ENCODE data around the gene HTRA3. TPM values are rescaled to one million over a fixed set of nuclear protein-coding genes. Genes with fewer than 3 reads are reported as not detected.

HTRA3 gene
- total RNA-seq, 4 donors from 2014 or later: 56.1 to 82.2 (median 67.2) TPM

DNA sequence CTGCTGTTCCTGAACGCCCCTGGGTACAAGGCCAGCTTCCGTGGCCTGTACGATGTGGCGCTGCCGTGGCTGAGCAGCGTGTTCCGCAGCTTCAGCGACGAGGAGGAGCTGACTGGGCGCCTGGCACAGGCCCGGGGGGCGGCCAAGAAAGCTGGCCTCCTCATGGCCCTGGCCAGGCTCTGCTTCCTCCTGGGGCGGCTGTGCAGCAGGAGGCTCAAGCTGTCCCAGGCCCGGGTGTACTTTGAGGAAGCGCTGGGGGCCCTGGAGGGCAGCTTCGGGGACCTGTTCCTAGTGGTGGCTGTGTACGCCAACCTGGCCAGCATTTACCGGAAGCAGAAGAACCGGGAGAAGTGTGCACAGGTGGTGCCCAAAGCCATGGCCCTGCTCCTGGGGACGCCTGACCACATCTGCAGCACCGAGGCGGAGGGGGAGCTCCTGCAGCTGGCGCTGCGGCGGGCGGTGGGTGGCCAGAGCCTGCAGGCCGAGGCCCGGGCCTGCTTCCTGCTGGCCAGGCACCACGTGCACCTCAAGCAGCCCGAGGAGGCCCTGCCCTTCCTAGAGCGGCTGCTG lies 42.3 kb upstream of the HTRA3 start:
- intact Hi-C loops (cut with DNase I): no loop called here
- Histone ChIP-seq H3K4me3 (no peak overlapping the region), H3K9me3 (no peaks in the 10 kb centered on the region), H3K36me3 (peaks cover 0 to 63% (median 22%) of the 10 kb centered on the region in 4 donors), H3K27me3 (no peaks in the 10 kb centered on the region), H3K27ac (replicated peaks in 1 of 4) (no peak overlapping the region), H3K4me1 (peaks cover 13 to 27% (median 18%) of the 10 kb centered on the region in 4 donors)
- no peak for DNase-seq (ENCODE audit: extremely low spot score)
- TF ChIP-seq, protein P1, sequence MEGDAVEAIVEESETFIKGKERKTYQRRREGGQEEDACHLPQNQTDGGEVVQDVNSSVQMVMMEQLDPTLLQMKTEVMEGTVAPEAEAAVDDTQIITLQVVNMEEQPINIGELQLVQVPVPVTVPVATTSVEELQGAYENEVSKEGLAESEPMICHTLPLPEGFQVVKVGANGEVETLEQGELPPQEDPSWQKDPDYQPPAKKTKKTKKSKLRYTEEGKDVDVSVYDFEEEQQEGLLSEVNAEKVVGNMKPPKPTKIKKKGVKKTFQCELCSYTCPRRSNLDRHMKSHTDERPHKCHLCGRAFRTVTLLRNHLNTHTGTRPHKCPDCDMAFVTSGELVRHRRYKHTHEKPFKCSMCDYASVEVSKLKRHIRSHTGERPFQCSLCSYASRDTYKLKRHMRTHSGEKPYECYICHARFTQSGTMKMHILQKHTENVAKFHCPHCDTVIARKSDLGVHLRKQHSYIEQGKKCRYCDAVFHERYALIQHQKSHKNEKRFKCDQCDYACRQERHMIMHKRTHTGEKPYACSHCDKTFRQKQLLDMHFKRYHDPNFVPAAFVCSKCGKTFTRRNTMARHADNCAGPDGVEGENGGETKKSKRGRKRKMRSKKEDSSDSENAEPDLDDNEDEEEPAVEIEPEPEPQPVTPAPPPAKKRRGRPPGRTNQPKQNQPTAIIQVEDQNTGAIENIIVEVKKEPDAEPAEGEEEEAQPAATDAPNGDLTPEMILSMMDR (IDR thresholded peaks at IDR 0.05): no peak
- WGBS: 87% methylated on average over 23 of the region's 31 CpGs

DNA sequence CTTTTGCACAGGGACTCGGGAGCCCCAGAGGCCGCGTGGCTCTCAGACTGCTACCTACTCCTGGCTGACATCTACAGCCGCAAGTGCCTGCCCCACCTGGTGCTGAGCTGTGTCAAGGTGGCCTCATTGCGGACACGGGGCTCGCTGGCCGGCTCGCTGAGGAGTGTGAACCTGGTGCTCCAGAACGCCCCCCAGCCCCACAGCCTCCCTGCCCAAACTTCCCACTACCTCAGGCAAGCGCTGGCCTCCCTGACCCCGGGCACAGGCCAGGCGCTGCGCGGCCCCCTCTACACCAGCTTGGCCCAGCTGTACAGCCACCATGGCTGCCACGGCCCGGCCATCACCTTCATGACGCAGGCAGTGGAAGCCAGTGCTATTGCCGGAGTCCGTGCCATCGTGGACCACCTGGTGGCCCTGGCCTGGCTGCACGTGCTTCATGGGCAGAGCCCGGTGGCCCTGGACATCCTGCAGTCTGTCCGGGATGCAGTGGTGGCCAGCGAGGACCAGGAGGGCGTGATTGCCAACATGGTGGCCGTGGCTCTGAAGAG lies 41.7 kb upstream of the HTRA3 start:
- no peak for DNase-seq (ENCODE audit: extremely low spot score)
- no peak overlapping the region for H3K4me3 ChIP-seq
- intact Hi-C loops (cut with DNase I): no loop called here
- H3K9me3 ChIP-seq: no peaks in the 10 kb centered on the region
- TF ChIP-seq POLR2AphosphoS5 (IDR thresholded peaks at IDR 0.05) (no peak), EP300 (IDR thresholded peaks at IDR 0.05) (no peak), POLR2A (IDR thresholded peaks at IDR 0.05; ENCODE audit: low read depth) (no peak)
- TF ChIP-seq, protein P1 (IDR thresholded peaks at IDR 0.05): no peak
- peaks cover 13 to 27% (median 18%) of the 10 kb centered on the region in 4 donors for H3K4me1 ChIP-seq
- no peak overlapping the region for H3K27ac ChIP-seq (replicated peaks in 1 of 4)
- WGBS: 97% methylated on average over 12 of the region's 27 CpGs
- H3K36me3 ChIP-seq: peaks cover 0 to 65% (median 22%) of the 10 kb centered on the region in 4 donors
- no peaks in the 10 kb centered on the region for H3K27me3 ChIP-seq

DNA sequence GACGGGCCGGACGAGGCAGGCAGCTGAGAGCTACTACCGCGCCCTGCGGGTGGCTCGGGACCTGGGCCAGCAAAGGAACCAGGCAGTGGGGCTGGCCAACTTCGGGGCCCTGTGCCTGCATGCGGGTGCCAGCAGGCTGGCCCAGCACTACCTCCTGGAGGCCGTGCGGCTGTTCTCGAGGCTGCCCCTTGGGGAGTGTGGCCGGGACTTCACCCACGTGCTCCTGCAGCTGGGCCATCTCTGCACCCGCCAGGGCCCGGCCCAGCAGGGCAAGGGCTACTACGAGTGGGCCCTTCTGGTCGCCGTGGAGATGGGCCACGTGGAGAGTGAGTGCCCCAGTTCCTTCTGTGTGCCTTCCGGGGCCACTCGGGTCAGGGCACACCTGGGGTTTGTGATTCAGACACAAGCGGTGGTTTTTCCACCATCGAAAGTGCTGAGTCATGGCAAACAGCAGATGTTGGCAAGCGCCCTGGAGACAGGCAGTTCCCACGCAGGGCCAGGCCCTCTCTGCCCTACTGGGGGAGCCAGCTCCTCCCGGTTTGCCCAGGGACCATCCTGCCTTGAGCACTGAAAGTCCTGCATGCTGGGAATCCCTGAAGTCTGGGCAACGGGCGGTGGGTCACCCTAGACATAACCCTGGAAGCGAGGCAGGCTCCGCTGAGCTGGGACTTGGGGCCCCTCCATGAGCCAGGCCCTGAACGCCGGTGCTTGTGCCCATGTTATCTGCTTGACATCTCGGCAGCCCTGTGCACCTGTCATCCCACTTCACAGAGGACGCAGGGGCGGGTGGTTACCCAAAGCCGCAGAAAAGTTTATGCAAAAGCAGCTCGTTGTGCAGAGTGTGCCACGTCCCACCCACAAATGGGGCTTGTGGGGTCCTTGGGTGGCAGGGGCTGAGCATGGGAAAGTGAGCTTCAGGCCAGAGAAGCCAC lies 41.0 kb upstream of the HTRA3 start:
- no peak overlapping the region for H3K27ac ChIP-seq (replicated peaks in 1 of 4)
- 53% methylated on average over 13 of the region's 39 CpGs for WGBS
- H3K4me1 ChIP-seq: peaks cover 13 to 27% (median 18%) of the 10 kb centered on the region in 4 donors
- no peaks in the 10 kb centered on the region for H3K9me3 ChIP-seq
- no peak for DNase-seq (ENCODE audit: extremely low spot score)
- TF ChIP-seq POLR2A (IDR thresholded peaks at IDR 0.05; ENCODE audit: low read depth) (no peak), POLR2AphosphoS5 (IDR thresholded peaks at IDR 0.05) (peak in 1 of 2 donors; percentile 62)
- TF ChIP-seq, protein P1 (IDR thresholded peaks at IDR 0.05): no peak
- intact Hi-C loops (cut with DNase I): no loop called here
- H3K36me3 ChIP-seq: peaks cover 0 to 65% (median 22%) of the 10 kb centered on the region in 4 donors
- H3K27me3 ChIP-seq: no peaks in the 10 kb centered on the region
- H3K4me3 ChIP-seq: no peak overlapping the region

DNA sequence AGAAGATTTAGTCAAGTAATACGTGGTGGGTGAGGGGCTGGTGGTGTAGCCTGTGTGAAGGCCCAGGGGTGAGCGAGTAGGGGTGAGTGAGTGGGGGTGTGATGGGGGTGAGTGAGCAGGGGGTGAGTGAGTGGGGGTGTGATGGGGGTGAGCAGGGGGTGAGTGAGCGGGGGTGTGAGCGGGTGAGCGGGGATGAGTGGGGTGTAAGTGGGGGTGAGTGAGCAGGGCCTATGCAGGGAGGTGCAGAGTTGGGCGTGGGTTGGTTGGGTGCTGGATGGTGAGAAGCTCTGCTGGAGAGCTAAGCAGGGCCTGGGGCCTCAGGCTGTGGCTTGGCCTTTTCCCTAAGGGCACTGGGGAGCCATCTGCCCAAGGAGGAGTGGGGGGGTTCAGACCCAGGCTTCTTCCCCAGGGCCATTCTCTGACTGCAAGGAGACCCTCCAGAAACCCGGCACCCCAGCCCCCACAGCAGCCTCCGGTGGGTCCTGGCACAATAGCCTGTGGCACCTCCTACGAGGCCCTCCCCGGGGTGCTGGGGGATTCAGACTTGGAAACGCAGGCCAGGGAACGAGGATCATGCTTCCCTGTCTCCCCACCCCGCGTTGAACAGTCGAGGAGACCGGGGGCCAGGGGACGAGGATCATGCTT lies 40.1 kb upstream of the HTRA3 start:
- Histone ChIP-seq H3K4me1 (peaks cover 13 to 27% (median 18%) of the 10 kb centered on the region in 4 donors), H3K27ac (replicated peaks in 1 of 4) (no peak overlapping the region), H3K4me3 (no peak overlapping the region), H3K9me3 (no peaks in the 10 kb centered on the region), H3K36me3 (peaks cover 0 to 65% (median 24%) of the 10 kb centered on the region in 4 donors), H3K27me3 (no peaks in the 10 kb centered on the region)
- WGBS: 94% methylated on average over 14 of the region's 17 CpGs
- intact Hi-C loops (cut with DNase I): no loop called here
- DNase-seq (ENCODE audit: extremely low spot score): no peak
- TF ChIP-seq POLR2A (IDR thresholded peaks at IDR 0.05; ENCODE audit: low read depth): no peak
- TF ChIP-seq, protein P1 (IDR thresholded peaks at IDR 0.05): no peak
- no peak for TF ChIP-seq EP300 (IDR thresholded peaks at IDR 0.05)
- TF ChIP-seq POLR2AphosphoS5 (IDR thresholded peaks at IDR 0.05): no peak

All from esophagus muscularis mucosa (tissue), 4 donors.